HG03439 (cell line): Measurements from ENCODE around the gene GYS1.
"Not testable (repeated sequence)": the region's sequence is repeated elsewhere in the genome, so short reads cannot be mapped to it uniquely, and the experiment has no call there.

ENCODE experiments used
- ATAC-seq: cut with Tn5 transposase; IDR thresholded peaks from one replicate; pipeline ENCODE4 v1.9.1; 2021; ENCODE audit warnings: mild to moderate bottlenecking, moderate library complexity; ENCODE audit not compliant: unreplicated experiment

GYS1 gene

DNA sequence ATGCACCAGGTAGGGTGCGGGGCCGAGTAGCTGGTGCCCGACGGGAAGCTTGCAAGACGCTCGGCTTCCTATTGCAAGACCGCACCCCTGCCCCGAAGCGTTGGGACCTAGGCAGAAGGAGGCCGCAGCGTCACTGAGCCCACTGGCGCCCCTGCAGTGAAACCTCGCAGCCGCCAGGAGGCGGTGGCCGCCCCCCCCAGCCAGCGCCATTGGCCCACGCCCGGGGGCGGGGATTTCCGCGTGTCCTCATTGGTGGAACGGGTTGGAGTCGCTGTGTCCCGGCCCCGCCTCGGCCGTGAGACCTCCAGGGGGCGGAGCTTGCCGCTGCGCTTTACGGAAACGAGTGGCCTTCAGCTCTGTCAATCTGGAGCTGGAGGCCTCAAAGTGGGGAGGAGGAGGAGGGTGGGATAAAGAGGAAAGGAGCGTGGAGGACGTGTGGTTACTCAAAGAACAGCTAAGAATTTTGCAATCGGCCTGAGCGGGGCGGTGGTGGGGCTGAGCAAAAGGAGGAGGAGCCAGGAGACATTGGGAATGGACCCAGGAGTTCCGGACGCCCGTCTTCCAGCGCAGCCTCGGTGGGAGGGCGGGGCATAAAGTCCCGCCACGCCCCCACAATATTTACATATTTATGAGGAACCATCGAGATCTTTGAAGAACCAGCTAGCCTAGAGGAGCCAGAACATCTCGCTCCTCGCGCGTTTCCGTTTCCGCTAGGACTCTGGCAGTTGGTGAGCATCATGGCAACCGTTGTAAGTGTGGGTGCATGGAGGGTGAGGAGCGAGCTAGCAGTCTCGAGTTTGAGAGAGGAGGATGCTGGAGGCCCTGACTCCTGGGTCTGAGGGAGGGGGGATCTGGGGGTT is at the start of gene GYS1, which contains the start of gene RUVBL2:
Gene GYS1, minus strand, starts transcription at position 135 of the 860 bp plus-strand sequence. CDS start 197 bp downstream, outside the sequence.
Gene RUVBL2, plus strand, starts transcription at position 713 of the 860 bp plus-strand sequence. Its CDS starts 25 bp downstream, at position 738.
- ATAC-seq = peak; percentile 87

DNA sequence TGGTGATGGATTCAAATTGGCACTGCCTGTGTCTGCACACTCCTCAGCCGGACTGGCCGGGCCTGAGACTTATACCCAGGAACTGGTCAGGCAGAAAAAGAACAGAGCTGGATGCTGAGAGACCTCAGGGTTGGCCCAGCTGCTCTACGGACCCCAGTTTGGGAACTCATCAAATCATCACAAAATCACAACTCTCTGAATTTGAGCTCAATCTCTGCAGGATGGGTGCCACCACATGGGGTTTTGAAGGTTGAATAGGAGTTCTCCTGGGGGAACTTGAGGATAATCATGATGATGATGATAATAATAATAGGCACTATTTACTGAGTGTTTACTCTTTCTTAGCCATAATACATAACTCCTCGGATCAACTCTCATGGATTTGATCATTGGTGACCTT is 49.6 kb upstream of the GYS1 start:
- ATAC-seq = not testable (repeated sequence)

DNA sequence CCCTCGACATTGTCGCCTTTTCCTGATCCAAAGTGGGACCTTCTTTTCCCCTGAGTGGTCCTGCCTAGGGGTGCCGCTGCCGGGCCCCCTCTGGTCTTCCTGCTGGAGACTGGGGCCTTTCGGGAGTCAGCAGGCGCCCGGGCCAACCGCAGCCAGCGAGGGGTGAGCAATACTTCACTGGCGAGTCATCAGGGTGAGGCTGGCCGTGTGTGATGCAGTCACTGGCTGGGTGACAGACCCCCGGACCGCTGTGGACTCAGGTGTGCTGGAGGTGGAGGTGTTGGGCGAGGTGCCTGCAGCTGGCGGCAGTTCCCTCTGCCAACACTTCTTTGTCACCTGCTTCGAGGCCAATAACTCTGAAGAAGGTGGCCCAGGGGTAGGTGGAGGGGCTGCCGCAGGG is 49.1 kb upstream of the GYS1 start:
- ATAC-seq = no peak

DNA sequence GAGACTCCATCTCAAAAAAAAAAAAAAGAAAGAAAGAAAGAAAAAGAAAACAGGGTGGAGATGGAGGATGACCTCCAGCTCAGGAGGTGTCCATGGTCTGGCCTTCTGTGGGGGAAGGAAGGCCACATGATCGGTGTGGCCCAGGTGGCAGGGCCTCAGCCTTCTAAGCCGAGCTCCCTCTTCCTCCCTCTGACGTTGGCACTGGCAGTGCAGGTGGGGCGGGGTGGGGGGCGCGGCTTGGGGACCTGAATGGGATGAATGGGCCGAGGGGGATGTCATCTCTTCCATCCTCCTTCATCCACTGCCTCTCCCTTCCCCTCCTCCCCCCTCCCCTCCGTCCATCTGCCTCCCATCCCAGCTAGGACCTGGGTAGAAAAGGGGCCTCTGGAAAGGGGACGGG is 46.6 kb upstream of the GYS1 start:
- not testable (repeated sequence) for ATAC-seq

DNA sequence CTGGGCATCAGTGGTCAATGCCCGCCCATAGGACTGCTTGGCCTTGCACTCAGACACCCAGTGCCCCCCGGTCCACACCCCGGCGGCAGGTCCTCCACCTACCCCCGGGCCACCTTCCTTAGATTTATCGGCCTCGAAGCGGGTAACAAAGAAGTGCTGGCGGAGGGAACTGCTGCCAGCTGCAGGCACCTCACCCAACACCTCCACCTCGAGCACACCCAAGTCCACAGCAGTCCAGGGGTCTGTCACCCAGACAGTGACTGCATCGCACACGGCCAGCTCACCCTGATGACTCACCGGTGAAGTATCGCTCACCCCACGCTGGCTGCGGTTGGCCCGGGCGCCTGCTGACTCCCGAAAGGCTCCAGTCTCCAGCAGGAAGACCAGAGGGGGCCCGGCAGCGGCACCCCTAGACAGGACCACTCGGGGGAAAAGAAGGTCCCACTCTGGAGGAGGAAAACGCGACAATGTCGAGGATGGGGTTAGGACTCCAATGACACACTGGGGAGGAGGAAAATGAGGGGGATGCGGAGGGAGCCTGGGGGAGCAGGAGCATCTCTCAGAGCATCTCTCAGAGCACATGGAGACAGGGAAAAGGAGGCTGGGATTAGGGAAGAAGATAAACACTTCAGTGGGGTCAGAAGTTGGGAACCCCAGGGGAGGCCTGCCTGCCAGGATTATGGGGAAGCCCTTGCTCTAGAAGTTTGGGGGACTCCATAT is 45.6 kb upstream of the GYS1 start:
- ATAC-seq = not testable (repeated sequence)

DNA sequence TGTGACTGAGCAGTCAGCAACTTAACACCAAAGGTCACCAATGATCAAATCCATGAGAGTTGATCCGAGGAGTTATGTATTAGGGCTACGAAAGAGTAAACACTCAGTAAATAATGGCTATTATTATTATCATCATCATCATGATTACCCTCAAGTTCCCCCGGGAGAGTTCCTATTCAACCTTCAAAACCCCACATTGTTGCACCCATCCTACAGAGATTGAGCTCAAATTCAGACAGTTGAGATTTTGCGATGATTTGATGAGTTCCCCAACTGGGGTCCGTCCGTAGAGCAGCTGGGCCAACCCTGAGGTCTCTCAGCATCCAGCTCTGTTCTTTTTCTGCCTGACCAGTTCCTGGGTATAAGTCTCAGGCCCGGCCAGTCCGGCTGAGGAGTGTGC is 45.0 kb upstream of the GYS1 start:
- not testable (repeated sequence) for ATAC-seq

DNA sequence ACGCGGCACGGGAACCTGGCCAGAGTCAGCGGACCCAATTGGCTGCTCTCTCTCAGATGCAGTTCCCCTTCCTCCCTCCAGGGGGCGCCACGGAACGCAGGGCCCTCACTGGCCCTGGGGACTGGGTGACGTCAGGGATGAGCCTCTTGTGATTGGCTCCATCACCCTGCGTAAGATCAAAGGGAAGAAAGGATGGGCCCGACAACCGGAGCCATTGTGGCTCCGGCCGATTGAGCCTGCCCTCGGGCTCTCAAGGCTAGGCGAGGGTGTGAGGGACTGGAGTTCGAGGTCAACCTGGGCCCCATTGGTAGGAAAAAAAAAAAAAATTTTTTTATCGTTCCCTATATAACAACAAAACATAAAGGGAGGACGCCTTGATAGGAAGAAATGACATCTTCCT is 43.7 kb upstream of the GYS1 start, which contains the start of gene CGB1:
Gene CGB1, minus strand, starts transcription at position 81 of the 400 bp plus-strand sequence. CDS start 184 bp downstream, outside the sequence.
- ATAC-seq = not testable (repeated sequence)

DNA sequence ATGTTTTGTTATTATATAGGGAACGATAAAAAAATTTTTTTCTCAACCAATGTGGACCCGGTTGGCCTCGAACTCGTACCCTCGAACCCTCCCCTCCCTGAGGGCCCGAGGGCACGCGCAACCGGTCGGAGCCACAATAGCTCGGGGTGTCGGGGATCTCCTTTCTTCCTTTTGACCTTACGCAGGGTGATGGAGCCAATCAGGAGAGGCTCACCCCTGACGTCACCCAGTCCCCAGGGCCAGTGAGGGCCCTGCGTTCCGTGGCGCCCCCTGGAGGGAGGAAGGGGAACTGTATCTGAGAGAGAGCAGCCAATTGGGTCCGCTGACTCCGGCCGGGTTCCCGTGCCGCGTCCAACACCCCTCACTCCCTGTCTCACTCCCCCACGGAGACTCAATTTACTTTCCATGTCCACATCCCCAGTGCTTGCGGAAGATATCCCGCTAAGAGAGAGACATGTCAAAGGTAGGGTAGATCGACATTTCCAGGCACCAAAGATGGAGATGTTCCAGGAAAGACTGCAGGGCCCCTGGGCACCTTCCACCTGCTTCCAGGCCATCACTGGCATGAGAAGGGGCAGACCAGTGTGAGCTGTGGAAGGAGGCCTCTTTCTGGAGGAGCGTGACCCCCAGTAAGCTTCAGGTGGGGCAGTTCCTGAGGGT is 38.7 kb upstream of the GYS1 start, which contains the start of gene CGB2:
Gene CGB2, plus strand, starts transcription at position 249 of the 660 bp plus-strand sequence. Its CDS starts 206 bp downstream, at position 455.
- not testable (repeated sequence) for ATAC-seq

DNA sequence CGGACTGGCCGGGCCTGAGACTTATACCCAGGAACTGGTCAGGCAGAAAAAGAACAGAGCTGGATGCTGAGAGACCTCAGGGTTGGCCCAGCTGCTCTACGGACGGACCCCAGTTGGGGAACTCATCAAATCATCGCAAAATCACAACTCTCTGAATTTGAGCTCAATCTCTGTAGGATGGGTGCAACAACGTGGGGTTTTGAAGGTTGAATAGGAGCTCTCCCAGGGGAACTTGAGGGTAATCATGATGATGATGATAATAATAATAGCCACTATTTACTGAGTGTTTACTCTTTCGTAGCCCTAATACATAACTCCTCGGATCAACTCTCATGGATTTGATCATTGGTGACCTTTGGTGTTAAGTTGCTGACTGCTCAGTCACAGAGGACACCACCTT is 37.2 kb upstream of the GYS1 start:
- not testable (repeated sequence) for ATAC-seq

DNA sequence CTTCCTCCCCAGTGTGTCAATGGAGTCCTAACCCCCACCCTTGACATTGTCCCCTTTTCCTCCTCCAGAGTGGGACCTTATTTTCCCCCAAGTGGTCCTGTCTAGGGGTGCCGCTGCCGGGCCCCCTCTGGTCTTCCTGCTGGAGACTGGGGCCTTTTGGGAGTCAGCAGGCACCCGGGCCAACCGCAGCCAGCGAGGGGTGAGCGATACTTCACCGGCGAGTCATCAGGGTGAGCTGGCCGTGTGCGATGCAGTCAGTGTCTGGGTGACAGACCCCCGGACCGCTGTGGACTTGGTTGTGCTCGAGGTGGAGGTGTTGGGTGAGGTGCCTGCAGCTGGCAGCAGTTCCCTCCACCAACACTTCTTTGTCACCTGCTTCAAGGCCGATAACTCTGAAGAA is 36.6 kb upstream of the GYS1 start:
- ATAC-seq = not testable (repeated sequence)

DNA sequence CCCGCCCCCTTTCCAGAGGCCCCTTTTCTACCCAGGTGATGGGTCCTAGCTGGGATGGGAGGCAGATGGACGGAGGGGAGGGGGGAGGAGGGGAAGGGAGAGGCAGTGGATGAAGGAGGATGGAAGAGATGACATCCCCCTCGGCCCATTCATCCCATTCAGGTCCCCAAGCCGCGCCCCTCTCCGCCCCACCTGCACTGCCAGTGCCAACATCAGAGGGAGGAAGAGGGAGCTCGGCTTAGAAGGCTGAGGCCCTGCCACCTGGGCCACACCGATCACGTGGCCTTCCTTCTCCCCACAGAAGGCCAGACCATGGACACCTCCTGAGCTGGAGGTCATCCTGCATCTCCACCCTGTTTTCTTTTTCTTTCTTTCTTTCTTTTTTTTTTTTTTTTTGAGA is 35.6 kb upstream of the GYS1 start:
- ATAC-seq = not testable (repeated sequence)

DNA sequence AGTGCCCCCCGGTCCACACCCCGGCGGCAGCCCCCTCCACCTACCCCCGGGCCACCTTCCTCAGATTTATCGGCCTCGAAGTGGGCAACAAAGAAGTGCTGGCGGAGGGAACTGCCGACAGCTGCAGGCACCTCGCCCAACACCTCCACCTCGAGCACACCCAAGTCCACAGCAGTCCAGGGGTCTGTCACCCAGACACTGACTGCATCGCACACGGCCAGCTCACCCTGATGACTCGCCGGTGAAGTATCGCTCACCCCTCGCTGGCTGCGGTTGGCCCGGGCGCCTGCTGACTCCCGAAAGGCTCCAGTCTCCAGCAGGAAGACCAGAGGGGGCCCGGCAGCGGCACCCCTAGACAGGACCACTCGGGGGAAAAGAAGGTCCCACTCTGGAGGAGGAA is 32.5 kb upstream of the GYS1 start:
- ATAC-seq = not testable (repeated sequence)

DNA sequence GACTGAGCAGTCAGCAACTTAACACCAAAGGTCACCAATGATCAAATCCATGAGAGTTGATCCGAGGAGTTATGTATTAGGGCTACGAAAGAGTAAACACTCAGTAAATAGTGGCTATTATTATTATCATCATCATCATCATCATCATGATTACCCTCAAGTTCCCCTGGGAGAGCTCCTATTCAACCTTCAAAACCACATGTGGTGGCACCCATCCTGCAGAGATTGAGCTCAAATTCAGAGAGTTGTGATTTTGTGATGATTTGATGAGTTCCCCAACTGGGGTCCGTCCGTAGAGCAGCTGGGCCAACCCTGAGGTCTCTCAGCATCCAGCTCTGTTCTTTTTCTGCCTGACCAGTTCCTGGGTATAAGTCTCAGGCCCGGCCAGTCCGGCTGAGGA is 32.0 kb upstream of the GYS1 start:
- ATAC-seq = not testable (repeated sequence)

DNA sequence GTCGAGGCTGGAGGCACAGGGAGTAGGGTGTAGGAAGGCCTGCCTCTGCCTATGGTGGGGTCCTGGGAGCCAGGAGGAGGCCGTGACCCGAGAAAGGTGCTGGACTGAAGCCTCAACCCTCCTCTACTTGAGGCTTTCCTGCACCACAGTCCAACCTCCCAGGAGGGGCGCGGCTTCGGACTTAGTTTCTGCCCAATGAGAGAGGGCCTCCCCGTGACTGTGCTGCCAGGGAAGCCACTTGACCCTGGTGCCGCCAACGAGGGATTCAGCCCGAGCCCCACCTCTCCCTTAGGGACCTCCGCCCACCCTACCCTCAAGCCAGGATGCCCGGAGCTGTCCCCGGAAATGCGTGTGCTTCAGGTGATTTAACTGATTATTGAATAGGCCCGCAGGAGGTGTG is 31.1 kb upstream of the GYS1 start, which contains the start of gene CGB3:
Gene CGB3, minus strand, starts transcription at position 101 of the 400 bp plus-strand sequence. CDS start 362 bp downstream, outside the sequence.
- not testable (repeated sequence) for ATAC-seq

DNA sequence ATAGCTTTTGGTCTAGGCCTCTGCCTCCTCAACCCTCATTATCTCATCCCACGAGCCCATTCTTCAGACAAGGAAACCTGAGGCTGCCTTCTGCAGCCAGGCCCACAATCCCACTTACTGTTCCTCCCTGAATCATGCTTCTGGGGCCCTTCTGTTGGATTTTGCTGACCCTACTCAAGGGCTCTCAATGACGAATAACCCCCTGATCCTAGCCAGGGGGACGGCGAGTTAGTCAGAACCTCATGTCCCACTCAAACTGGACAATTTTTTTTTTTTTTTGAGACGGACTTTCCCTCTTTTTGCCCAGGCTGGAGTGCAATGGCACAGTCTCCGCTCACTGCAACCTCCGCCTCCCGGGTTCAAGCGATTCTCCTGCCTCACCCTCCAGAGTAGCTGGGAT is 29.0 kb upstream of the GYS1 start:
- no peak for ATAC-seq

DNA sequence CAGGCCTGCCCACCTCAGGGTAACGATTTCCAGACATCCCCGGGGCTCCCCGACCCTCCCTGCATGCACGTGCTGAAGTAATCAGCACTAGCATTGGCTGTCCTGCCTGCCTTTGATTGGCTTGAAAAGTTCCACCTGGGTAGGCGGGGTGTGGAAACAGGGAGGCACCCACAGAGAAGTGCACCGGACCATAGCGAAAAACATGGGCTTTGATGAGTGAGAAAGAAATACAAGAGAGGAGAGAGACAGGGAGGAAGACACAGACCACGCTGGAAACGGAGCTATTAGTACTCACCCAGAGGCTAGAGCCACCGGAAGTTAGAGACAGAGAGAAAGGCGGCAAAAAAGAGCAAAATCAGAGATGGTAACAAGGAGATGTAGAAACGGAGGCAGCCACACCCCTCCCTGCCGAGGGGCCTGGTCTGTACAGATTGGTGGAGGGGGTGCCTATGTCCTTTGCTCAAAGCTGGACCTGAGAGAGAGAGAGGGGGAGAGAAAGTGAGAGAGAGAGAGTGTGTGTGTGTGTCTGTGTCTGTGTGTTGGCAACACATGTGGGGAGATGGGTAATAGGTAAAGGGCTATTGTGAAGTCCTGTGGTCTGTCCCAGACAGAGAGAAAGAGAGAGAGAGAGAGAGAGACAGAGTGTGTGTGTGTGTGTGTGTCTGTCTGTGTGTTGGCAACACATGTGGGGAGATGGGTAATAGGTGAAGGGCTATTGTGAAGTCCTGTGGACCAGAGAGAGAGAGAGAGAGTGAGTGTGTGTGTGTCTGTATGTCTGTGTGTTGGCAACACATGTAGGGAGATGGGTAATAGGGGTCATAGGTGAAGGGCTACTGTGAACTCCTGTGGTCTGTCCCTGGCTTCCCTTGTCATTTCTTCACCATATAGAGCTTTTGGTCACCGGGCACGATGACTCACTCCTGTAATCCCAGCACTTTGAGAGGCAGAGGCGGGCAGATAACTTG is 28.1 kb upstream of the GYS1 start:
- ATAC-seq = no peak

DNA sequence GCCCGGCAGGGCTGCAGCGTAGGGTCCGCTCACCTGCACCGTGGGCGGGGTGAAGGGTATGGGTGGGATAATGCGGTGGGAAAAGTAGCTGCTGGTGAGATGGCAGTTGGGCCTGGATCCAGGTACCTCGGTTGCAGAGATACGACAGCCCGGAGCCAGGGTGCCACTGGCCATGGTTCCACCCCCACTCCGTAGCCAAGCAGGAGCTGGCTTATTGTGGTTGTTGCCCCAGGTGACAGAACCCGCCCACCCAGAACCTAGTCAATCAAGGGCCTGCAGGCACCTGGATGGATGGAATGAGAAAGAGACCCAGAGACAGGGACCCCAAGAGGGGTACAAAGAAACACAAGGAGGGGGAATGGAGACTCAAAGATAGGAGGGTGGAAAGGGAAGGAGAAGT is 27.2 kb upstream of the GYS1 start:
- ATAC-seq = no peak

DNA sequence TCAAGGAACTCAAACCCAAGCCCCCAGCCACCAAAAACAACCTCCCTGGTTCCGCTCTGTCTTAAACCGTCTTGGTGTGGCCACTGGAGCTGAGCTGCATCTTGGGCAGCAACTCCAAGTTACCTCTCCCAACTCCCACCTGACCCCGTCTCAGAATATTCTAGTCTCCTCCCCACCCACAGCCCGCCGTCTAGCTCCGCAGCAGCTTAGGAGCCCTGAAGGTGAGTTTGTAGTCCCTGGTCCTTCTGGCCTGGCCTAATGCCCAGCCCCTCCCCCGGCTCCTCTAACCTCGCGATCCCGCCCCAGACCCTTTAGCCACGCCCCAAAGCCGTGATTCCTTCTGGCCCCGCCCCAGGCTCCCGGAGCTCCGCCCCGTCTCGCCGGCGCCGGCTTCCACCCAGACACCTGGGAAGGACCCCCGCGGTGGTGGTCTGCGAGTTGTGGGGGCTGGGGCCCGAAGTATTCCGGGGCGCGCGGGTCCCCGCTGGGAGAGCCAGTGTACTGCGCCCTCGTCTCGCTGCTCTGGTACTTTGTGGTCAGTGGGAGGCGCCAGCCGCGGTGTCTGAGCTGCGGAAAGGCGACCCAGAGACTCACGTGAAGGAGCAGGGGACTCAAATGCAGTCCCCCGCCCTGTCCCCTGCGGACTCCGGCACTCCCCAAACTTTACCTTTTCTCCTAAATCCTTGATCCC is 26.3 kb upstream of the GYS1 start:
- ATAC-seq = peak; percentile 55
